Activated CD4-positive, CD25-positive, alpha-beta regulatory T cell treated with anti-CD3 and anti-CD28 coated beads, Interleukin-2, amount 50 U/mL, for 72 hours (primary cell): Measurements from ENCODE around the gene HSD17B3.

Experiments used
- DNase-seq: peaks from one replicate; pipeline ENCODE4 v3.0.0; 2021

HSD17B3 gene

DNA sequence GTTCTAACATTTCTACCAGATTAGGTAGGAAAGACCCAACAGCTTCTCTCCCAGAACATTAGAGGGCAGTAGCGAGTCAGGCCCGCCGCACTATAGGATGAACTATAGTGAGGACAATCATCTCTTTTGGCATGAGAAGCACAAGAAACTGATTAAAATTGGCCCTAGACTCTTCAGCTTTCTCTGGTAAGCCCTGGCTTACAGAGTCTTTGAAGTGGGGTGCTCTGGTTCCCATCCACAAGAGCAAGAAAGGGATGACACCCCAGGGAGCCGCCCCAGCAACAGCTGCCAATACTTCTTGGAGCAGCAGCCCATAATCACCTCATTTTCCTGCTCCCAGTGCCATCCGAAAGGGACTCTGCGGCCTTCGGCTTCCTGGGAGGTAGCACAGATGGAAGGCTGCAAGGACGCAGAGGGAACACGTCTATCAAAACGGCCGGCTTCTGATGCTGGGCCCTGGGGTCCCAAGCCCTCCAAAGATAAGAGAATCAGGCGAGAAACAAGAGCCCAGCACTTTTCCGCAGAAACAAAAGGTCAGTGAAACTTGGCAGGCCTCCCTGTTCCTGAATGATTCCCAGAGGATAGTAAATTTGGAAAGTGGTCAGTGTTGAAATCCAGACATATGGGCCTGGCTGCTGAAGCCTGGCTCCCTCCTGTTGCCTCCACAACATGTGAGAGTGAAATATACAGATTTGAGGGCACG, 69.3 kb downstream of the HSD17B3 start:
- no peak for DNase-seq

DNA sequence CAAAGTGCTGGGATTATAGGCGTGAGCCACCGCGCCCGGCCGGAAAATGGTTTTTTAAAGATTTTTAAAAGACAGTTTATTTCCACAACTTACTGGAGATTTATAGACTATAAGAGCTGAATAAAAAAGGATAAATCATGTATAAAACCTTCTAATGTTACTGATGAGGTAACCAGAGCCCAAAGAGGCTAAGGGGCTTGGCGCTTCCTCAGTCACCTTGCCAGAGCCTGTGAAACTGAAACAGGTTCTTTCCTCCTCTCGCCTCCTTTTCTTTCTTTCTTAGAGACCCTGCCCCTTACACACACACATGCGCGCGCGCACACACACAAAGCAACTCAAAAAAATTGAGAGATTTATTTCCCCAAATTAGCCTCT, 69.8 kb downstream of the HSD17B3 start:
- DNase-seq = no peak

GRCh38 chr9:96230002-96230401, 72.0 kb downstream of the HSD17B3 start:
- DNase-seq = no peak

DNA sequence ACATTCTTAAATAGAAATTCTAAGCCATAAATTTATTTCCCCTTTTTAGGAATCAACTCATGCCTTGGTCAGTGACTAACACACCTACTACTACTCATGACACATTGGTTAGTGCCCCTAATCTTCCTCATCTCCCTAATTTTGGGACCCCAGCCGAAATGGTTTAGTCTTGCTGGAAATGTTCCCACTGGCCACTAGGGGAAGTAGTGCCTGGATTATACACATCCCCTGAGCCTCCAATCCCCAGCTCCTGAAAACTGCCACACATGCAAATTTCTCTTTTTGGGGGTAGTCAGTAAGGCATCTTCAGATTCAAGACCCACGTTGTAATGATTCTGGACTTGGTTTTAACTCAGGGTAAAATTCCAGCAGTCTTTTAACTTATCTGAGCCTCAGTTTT, 79.8 kb downstream of the HSD17B3 start:
- no peak for DNase-seq

DNA sequence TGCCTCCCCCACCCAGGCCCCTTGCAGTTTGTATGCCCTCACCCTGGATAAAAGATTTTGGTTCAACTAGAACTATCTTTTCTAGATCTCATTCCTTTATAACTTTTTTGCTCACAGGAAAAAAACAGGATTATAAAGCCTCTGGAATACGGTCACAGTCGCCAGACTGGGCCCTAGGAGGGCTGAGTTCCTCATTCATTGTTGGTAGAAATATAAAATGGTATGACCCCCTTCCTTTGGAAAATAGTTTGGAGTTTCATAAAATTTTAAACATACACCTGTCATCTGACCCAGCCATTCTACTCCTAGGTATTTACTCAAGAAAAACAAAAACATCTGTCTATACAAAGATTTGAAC, 82.1 kb downstream of the HSD17B3 start:
- no peak for DNase-seq

- peak; percentile 46 for DNase-seq
These were observed 82.7 kb downstream of the HSD17B3 start for GRCh38 chr9:96219026-96219899.

DNA sequence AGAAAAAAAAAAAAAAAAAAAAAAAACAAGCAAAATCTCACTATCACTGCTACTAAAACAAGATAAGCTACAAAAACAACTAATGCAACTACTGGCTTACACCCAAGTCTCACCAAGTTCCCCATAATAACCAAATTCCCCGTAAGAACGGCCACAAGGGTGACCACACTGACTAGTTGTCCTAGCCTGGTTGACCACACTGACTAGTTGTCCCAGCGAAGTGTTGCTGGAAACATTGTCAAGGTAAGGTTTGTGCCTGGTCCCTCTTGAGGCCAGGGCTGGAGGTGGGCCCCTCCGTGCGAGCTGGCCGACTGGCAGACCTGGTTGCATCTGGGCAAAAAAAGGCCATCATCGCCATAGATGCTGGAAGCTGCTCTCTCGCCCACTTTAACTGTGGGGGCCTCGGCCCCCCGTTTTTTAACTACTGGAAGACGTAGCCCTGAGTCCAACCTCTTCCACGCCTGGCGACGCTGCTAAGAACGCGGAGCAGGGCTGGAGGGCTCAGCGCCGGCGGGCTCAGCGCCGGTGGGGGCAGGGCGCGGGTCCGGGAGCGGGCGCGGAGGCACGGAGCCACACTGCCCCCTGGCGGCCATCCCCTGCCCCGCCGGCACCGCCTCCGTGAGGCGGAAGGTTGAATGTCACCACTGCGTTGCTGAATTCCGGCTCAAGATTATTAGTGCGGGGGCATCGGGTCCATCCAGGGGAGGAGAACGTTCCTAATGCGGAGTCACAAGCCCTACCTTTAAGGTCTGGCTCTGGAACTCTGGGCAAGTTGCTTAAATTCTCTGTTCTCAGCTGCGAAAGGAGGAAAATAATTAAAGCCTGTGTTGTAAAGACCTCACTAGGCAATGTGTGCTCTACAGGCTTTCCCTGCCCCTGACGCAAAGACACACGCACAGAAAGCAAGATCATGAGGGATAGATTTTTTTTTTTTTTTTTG, 84.0 kb downstream of the HSD17B3 start:
- DNase-seq = peak; percentile 87

DNA sequence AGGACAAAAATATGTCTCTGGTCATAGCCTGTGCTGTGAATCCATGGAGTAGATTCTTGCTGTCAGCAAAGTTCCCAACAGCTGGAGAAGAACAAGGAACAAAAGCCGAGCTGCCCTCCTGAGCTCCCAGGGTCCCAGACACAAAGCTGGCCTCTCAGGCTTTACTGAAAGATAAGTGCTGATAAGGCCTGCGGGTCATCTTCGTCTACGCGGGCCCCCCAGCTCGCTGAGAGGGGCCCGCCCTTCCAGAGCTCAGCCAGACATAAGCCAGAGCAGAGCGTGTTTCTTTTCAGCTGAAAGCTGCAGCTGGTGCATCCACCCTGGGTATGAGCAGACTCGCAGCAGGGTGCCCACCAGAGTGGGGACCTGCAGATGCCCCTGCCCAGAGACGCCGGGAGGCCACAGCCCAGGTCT, 84.7 kb downstream of the HSD17B3 start:
- DNase-seq = no peak

- no peak for DNase-seq
These were observed 85.4 kb downstream of the HSD17B3 start for GRCh38 chr9:96216583-96216982.

DNA sequence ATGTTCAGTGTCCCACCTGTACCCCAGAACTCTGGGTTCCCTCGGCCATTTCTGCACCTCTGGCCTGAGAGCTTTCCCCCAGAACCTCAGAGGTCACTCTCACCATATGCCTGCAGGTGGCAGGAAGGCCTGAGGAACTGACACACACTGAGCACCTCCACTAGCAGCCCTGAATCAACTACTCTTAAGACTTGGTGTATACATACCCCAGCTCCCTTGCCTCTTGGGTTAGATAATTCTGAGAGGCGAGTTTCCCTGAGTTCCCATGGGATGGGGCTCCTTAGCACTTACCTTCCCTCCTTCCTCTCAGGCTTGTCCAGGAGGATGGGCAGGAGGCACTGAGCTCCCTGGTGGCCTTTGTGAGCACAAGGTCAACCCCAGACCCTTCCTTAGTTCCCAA, 86.1 kb downstream of the HSD17B3 start:
- DNase-seq = no peak

DNA sequence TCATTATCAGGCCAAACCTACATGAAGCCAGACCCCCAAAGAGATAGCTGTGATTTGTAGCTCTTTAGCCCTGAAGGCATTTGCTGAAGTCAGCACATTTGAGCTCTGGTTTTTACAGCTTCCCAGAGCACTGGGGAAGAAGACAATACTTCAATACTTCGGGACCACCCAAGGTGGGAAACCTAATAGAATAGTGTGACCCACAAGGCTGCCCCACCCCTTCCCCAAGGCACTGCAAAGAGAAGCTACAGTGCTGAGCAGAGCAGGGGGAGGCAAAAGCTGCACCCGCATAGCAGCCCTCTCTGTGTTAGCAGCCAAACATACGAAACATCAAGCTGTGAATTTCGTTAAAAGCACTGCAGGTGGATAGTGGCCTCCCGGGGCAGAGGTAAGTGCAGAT, 87.3 kb downstream of the HSD17B3 start:
- DNase-seq = no peak

DNA sequence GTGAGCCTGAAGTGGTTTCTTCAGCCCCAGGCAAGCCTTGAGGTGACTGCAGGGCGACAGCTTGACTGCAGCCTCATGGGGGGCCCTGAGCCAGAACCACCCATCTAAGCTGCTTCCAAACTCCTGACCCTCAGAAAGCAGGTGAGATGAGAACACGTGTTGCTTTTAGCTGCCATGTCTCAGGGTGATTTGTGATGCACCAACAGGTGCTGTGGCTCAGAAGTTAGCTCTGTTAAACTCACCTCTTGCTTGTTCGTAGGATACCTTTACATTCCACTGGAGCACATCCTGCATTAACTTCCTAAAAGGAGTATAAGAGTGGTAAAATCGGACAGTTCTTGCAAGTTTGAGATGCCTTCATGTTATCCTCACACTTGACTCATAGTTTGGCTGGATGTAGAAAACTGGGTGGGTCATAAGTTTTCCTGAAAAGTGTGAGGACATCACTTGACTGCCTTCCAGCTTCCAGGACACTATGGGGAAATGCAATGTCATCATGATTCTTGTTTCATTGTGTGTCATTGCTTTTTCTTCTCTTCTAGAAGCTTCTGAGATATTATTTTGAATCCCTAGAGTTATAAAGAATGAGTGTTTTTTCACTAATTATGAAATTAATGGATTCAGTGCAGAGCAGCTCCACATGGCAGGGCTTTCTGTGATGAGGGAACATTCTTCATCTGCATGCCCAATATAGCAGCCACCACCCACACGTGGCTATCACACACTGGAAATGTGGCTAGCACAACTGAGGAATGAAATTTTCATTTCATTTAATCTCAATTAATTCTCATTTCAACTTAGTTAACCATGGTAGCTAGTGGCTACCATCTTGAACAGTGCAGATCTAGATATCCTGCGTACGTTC, 92.3 kb downstream of the HSD17B3 start:
- no peak for DNase-seq

DNA sequence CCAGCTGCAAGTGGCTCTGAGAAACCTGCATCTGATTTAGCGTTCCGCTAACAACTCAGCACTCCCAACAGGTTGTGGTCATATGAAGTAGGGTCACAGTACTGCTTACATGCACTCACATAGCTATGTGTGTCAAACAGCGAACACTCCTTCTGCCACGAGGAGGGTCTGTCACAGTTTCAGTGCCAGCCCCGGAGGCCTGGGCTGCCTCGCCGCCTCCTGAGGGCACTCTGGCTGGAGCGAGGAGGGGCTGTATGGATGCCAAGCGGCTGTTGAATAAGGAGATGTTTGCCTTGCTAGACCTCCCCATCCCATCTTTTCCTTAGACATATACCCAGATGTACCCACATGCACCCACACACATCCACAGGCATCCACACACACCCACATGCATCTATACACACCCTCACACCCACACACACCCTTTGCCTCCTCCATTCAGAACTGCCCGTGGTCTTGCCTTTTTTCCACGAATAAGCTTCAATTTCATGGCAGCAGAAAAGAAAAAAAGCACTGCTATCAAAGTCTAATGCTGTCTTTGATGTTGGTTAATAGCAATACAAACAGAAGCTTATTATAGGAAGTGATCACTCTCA, 95.7 kb downstream of the HSD17B3 start:
- no peak for DNase-seq

DNA sequence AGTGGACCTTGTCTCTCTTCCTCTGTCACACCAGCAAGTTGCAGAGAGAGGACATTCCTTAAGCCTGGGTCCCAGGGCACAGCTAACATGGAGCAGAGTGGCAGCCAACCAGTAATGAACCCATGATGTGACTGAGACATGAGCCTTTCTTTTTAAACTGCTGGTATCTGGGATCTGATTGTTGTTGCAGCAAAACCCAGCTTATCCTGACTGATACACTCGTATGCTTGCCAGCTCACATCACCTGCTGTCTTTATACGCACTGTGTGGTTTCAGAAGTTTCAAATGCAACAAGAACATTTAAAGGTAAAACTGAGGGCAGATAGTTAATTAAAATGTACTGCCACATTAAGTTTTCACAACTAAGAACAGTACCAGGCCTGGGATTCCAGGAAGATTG, 97.1 kb downstream of the HSD17B3 start:
- DNase-seq = no peak

- no peak for DNase-seq
These were observed 98.0 kb downstream of the HSD17B3 start for GRCh38 chr9:96203867-96204501.

DNA sequence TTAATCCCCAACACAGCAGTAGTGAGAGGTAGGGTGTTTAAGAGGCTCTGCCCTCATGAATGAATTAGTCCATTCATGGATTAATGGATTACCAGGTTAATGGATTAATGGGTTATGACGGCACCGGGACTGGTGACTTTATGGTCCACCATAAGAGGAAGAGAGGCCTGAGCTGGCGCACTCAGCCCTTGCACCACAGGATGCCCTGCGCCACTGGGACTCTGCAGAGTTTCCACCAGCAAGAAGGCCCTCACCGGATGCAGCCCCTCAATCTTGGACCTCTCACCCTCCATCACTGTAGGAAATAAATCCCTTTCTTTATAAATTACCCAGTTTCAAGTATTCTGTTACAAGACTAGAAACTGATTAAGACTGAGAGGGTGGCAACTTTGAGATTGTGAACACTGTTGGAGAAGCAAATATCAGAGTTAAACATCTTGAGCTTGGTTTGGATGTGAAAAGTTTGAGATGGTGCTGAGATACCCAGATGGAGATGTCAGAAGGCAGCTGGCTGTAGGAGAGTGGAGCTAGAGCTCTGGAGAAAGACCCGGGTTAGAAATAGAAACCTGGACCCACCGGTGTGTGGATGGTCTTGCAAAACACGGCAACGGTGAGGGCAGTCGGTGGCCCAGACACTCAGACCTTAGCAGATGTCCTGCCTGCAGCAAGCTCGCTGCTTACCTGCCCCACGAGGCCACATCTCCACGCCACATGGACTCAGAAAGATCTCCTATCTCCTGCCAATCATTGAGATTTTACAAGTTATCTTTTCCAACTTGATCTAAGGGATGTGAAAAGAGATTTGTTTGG, 98.8 kb downstream of the HSD17B3 start:
- DNase-seq = no peak

GRCh38 chr9:96201140-96201539, 100.8 kb downstream of the HSD17B3 start:
- no peak for DNase-seq

GRCh38 chr9:96199006-96199405, 103.0 kb downstream of the HSD17B3 start:
- DNase-seq = no peak

GRCh38 chr9:96195541-96195940, 106.4 kb downstream of the HSD17B3 start:
- DNase-seq = no peak

GRCh38 chr9:96193236-96193755, 108.7 kb downstream of the HSD17B3 start:
- DNase-seq = no peak
